Measurements from ENCODE around the gene COX20. TPM values are rescaled to one million over a fixed set of nuclear protein-coding genes. Genes with fewer than 3 reads are reported as not detected.

COX20 gene
- total RNA-seq, 1 donor from 2014 or later = 30.2 TPM

- TF ChIP-seq CTCF (IDR thresholded peaks at IDR 0.05; ENCODE audit: insufficient read depth, low read length, poor library complexity, severe bottlenecking) = no peak
- H3K36me3 ChIP-seq (ENCODE audit: control insufficient read depth, insufficient read depth, low read length) = no peaks in the 10 kb centered on the region
- no peak for DNase-seq (ENCODE audit: low read depth)
These were observed 33.4 kb upstream of the COX20 start for GRCh38 chr1:244802041-244802440.

GRCh38 chr1:244802556-244803239 lies 32.8 kb upstream of the COX20 start:
- no peak overlapping the region for H3K4me3 ChIP-seq (ENCODE audit: low read depth, low read length)
- TF ChIP-seq CTCF (IDR thresholded peaks at IDR 0.05; ENCODE audit: insufficient read depth, low read length, poor library complexity, severe bottlenecking) = no peak
- no peak for DNase-seq (ENCODE audit: low read depth)
- H3K36me3 ChIP-seq (ENCODE audit: control insufficient read depth, insufficient read depth, low read length) = no peaks in the 10 kb centered on the region
- no peaks in the 10 kb centered on the region for H3K27me3 ChIP-seq (ENCODE audit: control insufficient read depth, insufficient read depth, low read length)

More at GRCh38 chr1:244802041-244802440, 33.4 kb upstream of the COX20 start:
- no peaks in the 10 kb centered on the region for H3K27me3 ChIP-seq (ENCODE audit: control insufficient read depth, insufficient read depth, low read length)
- H3K4me3 ChIP-seq (ENCODE audit: low read depth, low read length) = no peak overlapping the region

- no peak for TF ChIP-seq CTCF (IDR thresholded peaks at IDR 0.05; ENCODE audit: insufficient read depth, low read length, poor library complexity, severe bottlenecking)
- no peak for DNase-seq (ENCODE audit: low read depth)
- Histone ChIP-seq H3K36me3 (ENCODE audit: control insufficient read depth, insufficient read depth, low read length) (no peaks in the 10 kb centered on the region), H3K27me3 (ENCODE audit: control insufficient read depth, insufficient read depth, low read length) (no peaks in the 10 kb centered on the region), H3K4me3 (ENCODE audit: low read depth, low read length) (no peak overlapping the region)
These were observed 30.6 kb upstream of the COX20 start for GRCh38 chr1:244804841-244805240.

- Histone ChIP-seq H3K36me3 (ENCODE audit: control insufficient read depth, insufficient read depth, low read length) (no peaks in the 10 kb centered on the region), H3K4me3 (ENCODE audit: low read depth, low read length) (no peak overlapping the region), H3K27me3 (ENCODE audit: control insufficient read depth, insufficient read depth, low read length) (no peaks in the 10 kb centered on the region)
- no peak for DNase-seq (ENCODE audit: low read depth)
- TF ChIP-seq CTCF (IDR thresholded peaks at IDR 0.05; ENCODE audit: insufficient read depth, low read length, poor library complexity, severe bottlenecking) = no peak
These were observed 28.3 kb upstream of the COX20 start for GRCh38 chr1:244807138-244807537.

GRCh38 chr1:244810221-244810620 lies 25.2 kb upstream of the COX20 start:
- H3K36me3 ChIP-seq (ENCODE audit: control insufficient read depth, insufficient read depth, low read length) = no peaks in the 10 kb centered on the region
- H3K4me3 ChIP-seq (ENCODE audit: low read depth, low read length) = no peak overlapping the region
- TF ChIP-seq CTCF (IDR thresholded peaks at IDR 0.05; ENCODE audit: insufficient read depth, low read length, poor library complexity, severe bottlenecking) = no peak
- DNase-seq (ENCODE audit: low read depth) = no peak
- H3K27me3 ChIP-seq (ENCODE audit: control insufficient read depth, insufficient read depth, low read length) = no peaks in the 10 kb centered on the region

- Histone ChIP-seq H3K36me3 (ENCODE audit: control insufficient read depth, insufficient read depth, low read length) (no peaks in the 10 kb centered on the region), H3K4me3 (ENCODE audit: low read depth, low read length) (no peak overlapping the region), H3K27me3 (ENCODE audit: control insufficient read depth, insufficient read depth, low read length) (no peaks in the 10 kb centered on the region)
- no peak for DNase-seq (ENCODE audit: low read depth)
- TF ChIP-seq CTCF (IDR thresholded peaks at IDR 0.05; ENCODE audit: insufficient read depth, low read length, poor library complexity, severe bottlenecking) = no peak
These were observed 22.1 kb upstream of the COX20 start for GRCh38 chr1:244813327-244813726.
